Smooth muscle cell (in vitro differentiated cells): ENCODE data around the gene OPCML. TPM values are rescaled to one million over a fixed set of nuclear protein-coding genes. Genes with fewer than 3 reads are reported as not detected.

Experiments
- DNase-seq: peaks from one replicate; lab custom pipeline; 2025; ENCODE audit not compliant: unreplicated experiment; lab: John Stamatoyannopoulos, UW
- H2AFZ ChIP-seq: fragments of 200-600 bp; sonication (generic); 2 replicates; pipeline ENCODE4 v1.6.0; 2016; ENCODE audit warnings: antibody characterized with exemption, low read depth, mild to moderate bottlenecking
- H3F3A ChIP-seq: fragments of 200-600 bp; sonication (generic); 2 replicates; pipeline ENCODE4 v1.6.0; 2017; ENCODE audit warnings: antibody characterized with exemption, low read depth
- H3K27ac ChIP-seq: fragments of 200-600 bp; sonication (generic); 2 replicates; pipeline ENCODE4 v1.5.1; 2016; ENCODE audit warnings: low read depth, mild to moderate bottlenecking
- H3K27me3 ChIP-seq: fragments of 200-600 bp; sonication (generic); 2 replicates; pipeline ENCODE4 v1.6.1; 2016; ENCODE audit warnings: low read depth, mild to moderate bottlenecking
- H3K36me3 ChIP-seq: fragments of 200-600 bp; sonication (generic); 2 replicates; pipeline ENCODE4 v1.5.1; 2016; ENCODE audit warnings: low read depth
- H3K4me1 ChIP-seq: fragments of 200-600 bp; sonication (generic); 2 replicates; pipeline ENCODE4 v1.5.1; 2016; ENCODE audit warnings: low read depth
- H3K4me2 ChIP-seq: fragments of 200-600 bp; sonication (generic); 2 replicates; pipeline ENCODE4 v1.6.0; 2016; ENCODE audit warnings: mild to moderate bottlenecking
- H3K4me3 ChIP-seq: fragments of 200-600 bp; sonication (generic); 2 replicates; pipeline ENCODE4 v1.5.1; 2016; ENCODE audit warnings: mild to moderate bottlenecking
- H3K79me2 ChIP-seq: fragments of 200-600 bp; sonication (generic); 2 replicates; pipeline ENCODE4 v1.6.0; 2016; ENCODE audit warnings: low read depth, mild to moderate bottlenecking
- H3K9ac ChIP-seq: fragments of 200-600 bp; sonication (generic); 2 replicates; pipeline ENCODE4 v1.6.0; 2016; ENCODE audit warnings: low read depth
- H3K9me3 ChIP-seq: fragments of 200-600 bp; sonication (generic); replicated peaks from 2 replicates; pipeline ENCODE4 v1.5.1; 2016; ENCODE audit warnings: low read depth
- H4K20me1 ChIP-seq: fragments of 200-600 bp; sonication (generic); 2 replicates; pipeline ENCODE4 v1.6.0; 2016; ENCODE audit warnings: low read depth
- CTCF ChIP-seq: fragments of 200-600 bp; sonication (generic); IDR thresholded peaks from 2 replicates; pipeline ENCODE4 v1.5.1; 2017; ENCODE audit warnings: borderline replicate concordance, mild to moderate bottlenecking, antibody characterized with exemption; ENCODE audit not compliant: insufficient read depth, poor library complexity, severe bottlenecking
- WGBS: methylation state at CpG from one replicate; pipeline ENCODE4 v1.1.7; 2016; ENCODE audit warnings: low lambda C conversion rate; 5-methylcytosine and 5-hydroxymethylcytosine counted together
- polyA plus RNA-seq: library from polyadenylated mRNA; unstranded; fragments of >200 nt; fragmentation: Nextera tagmentation; extraction: Ambion mirVana; gene quantifications from 2 replicates; pipeline ENCODE4 v1.2.1, GENCODE V29; 2016
- total RNA-seq: library from RNA; depleted of rRNA; stranded (reverse); fragments of >200 nt; gene quantifications from 2 replicates; pipeline ENCODE4 v1.2.3, GENCODE V29; 2014

The OPCML gene
- total and polyA plus RNA-seq, 2 experiments from 2014 or later: 0.42 to 0.58 TPM

GRCh38 chr11:132788816-132789325 lies 743.4 kb downstream of the OPCML start:
- 72% methylated on average over 6 of the region's 6 CpGs for WGBS

DNA sequence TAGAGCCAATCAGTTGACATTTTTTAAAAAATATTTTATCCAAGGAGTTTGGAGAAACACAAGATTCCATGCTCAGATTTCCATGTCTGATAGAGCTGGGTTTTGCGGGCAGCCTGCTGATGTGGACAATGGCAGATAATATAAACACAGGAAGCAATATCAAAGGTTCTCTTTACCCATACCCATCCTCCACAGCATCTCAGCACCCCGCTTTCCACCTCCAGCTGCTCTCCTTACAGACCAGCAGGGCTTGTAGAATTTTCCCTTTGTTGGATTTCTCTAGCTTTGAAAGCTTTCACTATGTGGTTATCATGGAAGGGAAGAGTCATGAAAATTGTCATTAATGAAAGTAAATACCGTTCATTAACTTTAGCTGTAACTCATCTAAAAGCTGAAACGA lies 746.4 kb downstream of the OPCML start:
- WGBS: 69% methylated on average over 4 of the region's 4 CpGs
- no peak for TF ChIP-seq CTCF

More at GRCh38 chr11:132788816-132789325, 743.4 kb downstream of the OPCML start:
- Histone ChIP-seq H2AFZ (no peak overlapping the region), H3K9ac (no peak overlapping the region), H3K9me3 (no peaks in the 10 kb centered on the region), H3K27me3 (peaks cover 25% of the 10 kb centered on the region), H3K79me2 (no peaks in the 10 kb centered on the region), H3F3A (no peaks in the 10 kb centered on the region), H3K27ac (no peak overlapping the region), H3K4me1 (peaks cover 5% of the 10 kb centered on the region), H4K20me1 (no peaks in the 10 kb centered on the region), H3K36me3 (no peaks in the 10 kb centered on the region), H3K4me2 (no peak overlapping the region), H3K4me3 (no peak overlapping the region)
- TF ChIP-seq CTCF: no peak
- DNase-seq: no peak

GRCh38 chr11:132784441-132784840 lies 747.9 kb downstream of the OPCML start:
- no peaks in the 10 kb centered on the region for H4K20me1 ChIP-seq
- H3K9me3 ChIP-seq: no peaks in the 10 kb centered on the region
- no peak overlapping the region for H3K4me2 ChIP-seq
- H3K9ac ChIP-seq: no peak overlapping the region
- H3K36me3 ChIP-seq: no peaks in the 10 kb centered on the region
- H3K79me2 ChIP-seq: no peaks in the 10 kb centered on the region
- H3K27me3 ChIP-seq: no peaks in the 10 kb centered on the region
- no peak overlapping the region for H2AFZ ChIP-seq
- no peak for DNase-seq
- no peak overlapping the region for H3K4me3 ChIP-seq
- H3F3A ChIP-seq: no peaks in the 10 kb centered on the region
- peaks cover 6% of the 10 kb centered on the region for H3K4me1 ChIP-seq
- TF ChIP-seq CTCF: no peak
- no peak overlapping the region for H3K27ac ChIP-seq
- WGBS: 91% methylated on average over 5 of the region's 5 CpGs

More for the DNA sequence above, 746.4 kb downstream of the OPCML start:
- no peak overlapping the region for H3K4me3 ChIP-seq
- no peaks in the 10 kb centered on the region for H3K9me3 ChIP-seq
- H3F3A ChIP-seq: no peaks in the 10 kb centered on the region
- H4K20me1 ChIP-seq: no peaks in the 10 kb centered on the region
- no peak for DNase-seq
- H3K27me3 ChIP-seq: peaks cover under 1% of the 10 kb centered on the region
- H3K4me2 ChIP-seq: no peak overlapping the region
- H3K9ac ChIP-seq: no peak overlapping the region
- H3K4me1 ChIP-seq: no peaks in the 10 kb centered on the region
- H2AFZ ChIP-seq: no peak overlapping the region
- H3K79me2 ChIP-seq: no peaks in the 10 kb centered on the region
- H3K36me3 ChIP-seq: no peaks in the 10 kb centered on the region
- no peak overlapping the region for H3K27ac ChIP-seq

GRCh38 chr11:132782102-132782501 lies 750.2 kb downstream of the OPCML start:
- H3K9me3 ChIP-seq: no peaks in the 10 kb centered on the region
- peaks cover 18% of the 10 kb centered on the region for H3K4me1 ChIP-seq
- no peak overlapping the region for H3K27ac ChIP-seq
- no peak overlapping the region for H3K4me2 ChIP-seq
- H2AFZ ChIP-seq: no peak overlapping the region
- no peak for DNase-seq
- H3K79me2 ChIP-seq: no peaks in the 10 kb centered on the region
- 88% methylated on average over 6 of the region's 6 CpGs for WGBS
- no peaks in the 10 kb centered on the region for H3K36me3 ChIP-seq
- H4K20me1 ChIP-seq: no peaks in the 10 kb centered on the region
- no peak overlapping the region for H3K9ac ChIP-seq
- H3K27me3 ChIP-seq: no peaks in the 10 kb centered on the region
- no peak for TF ChIP-seq CTCF
- no peaks in the 10 kb centered on the region for H3F3A ChIP-seq
- H3K4me3 ChIP-seq: no peak overlapping the region
